IMR-90 (cell line): ENCODE results near the gene METTL24.

Experiments
- CEBPB ChIP-seq: IDR thresholded peaks from 2 replicates; pipeline ENCODE4 v1.6.1; 2012; ENCODE audit warnings: low read depth, low read length, improper control_type of control experiment
- NFE2L2 ChIP-seq: fragments of 150-350 bp; IDR thresholded peaks from 2 replicates; pipeline ENCODE4 v1.6.1; 2016; ENCODE audit warnings: low read depth, mild to moderate bottlenecking, low read length
- RFX5 ChIP-seq: IDR thresholded peaks from 2 replicates; pipeline ENCODE4 v1.8.0; 2012; ENCODE audit warnings: low read depth, mild to moderate bottlenecking, low read length, moderate library complexity
- TF ChIP-seq, protein P1 (sequence below): conservative IDR thresholded peaks from 2 replicates; pipeline ENCODE4 v1.5.1; 2012; ENCODE audit warnings: mild to moderate bottlenecking, low read depth, low read length, improper control_type of control experiment

DNA sequence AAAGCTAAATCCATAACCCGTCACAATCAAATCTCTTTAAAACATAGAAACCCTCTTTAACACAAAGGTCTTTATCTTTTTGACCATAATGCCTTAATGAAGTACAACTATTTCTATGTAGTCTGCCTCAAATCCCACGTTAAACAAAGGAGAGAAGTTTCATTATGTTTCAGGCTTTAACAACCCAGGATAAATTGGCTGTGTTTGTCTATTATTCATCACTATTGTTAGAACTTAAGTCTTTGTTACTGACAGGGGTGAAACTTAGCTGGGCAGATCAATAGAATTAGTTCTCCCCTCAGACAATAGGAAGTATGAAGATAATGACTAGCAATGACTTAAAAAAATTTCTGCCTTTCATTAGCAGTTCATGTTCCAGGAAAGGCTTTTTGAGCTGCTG, 10.1 kb upstream of the METTL24 start:
- TF ChIP-seq CEBPB, result no peak
- TF ChIP-seq, protein P1, sequence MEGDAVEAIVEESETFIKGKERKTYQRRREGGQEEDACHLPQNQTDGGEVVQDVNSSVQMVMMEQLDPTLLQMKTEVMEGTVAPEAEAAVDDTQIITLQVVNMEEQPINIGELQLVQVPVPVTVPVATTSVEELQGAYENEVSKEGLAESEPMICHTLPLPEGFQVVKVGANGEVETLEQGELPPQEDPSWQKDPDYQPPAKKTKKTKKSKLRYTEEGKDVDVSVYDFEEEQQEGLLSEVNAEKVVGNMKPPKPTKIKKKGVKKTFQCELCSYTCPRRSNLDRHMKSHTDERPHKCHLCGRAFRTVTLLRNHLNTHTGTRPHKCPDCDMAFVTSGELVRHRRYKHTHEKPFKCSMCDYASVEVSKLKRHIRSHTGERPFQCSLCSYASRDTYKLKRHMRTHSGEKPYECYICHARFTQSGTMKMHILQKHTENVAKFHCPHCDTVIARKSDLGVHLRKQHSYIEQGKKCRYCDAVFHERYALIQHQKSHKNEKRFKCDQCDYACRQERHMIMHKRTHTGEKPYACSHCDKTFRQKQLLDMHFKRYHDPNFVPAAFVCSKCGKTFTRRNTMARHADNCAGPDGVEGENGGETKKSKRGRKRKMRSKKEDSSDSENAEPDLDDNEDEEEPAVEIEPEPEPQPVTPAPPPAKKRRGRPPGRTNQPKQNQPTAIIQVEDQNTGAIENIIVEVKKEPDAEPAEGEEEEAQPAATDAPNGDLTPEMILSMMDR, result no peak
- TF ChIP-seq NFE2L2, result no peak
- TF ChIP-seq RFX5, result no peak
